GM03348 (cell line): ENCODE results near the gene TMEM171.

Experiments used
- DNase-seq: peaks from one replicate; pipeline ENCODE4 v3.0.0; 2012; ENCODE audit warnings: low spot score

The TMEM171 gene

GRCh38 chr5:73152411-73153388 lies 32.3 kb downstream of the TMEM171 start:
- no peak for DNase-seq

- no peak for DNase-seq
Measured at GRCh38 chr5:73153513-73153912, 33.1 kb downstream of the TMEM171 start.

GRCh38 chr5:73154208-73155006 lies 34.0 kb downstream of the TMEM171 start:
- DNase-seq, result no peak

- DNase-seq, result no peak
Measured at GRCh38 chr5:73155271-73156222, 35.2 kb downstream of the TMEM171 start.

- no peak for DNase-seq
Measured at GRCh38 chr5:73157414-73158303, 37.3 kb downstream of the TMEM171 start.

- DNase-seq, result no peak
Measured at GRCh38 chr5:73158313-73158712, 37.9 kb downstream of the TMEM171 start.

GRCh38 chr5:73160239-73160671 lies 39.9 kb downstream of the TMEM171 start:
- DNase-seq, result no peak

GRCh38 chr5:73170522-73170921 lies 50.1 kb downstream of the TMEM171 start:
- no peak for DNase-seq

GRCh38 chr5:73171495-73171894 lies 51.1 kb downstream of the TMEM171 start:
- no peak for DNase-seq

- DNase-seq, result no peak
Measured at GRCh38 chr5:73172951-73173350, 52.6 kb downstream of the TMEM171 start, which contains the start of gene TMEM174. TMEM174 (plus strand) TSS chr5:73173193; CDS start chr5:73173244, 51 bp downstream.

GRCh38 chr5:73174100-73174815 lies 53.9 kb downstream of the TMEM171 start:
- no peak for DNase-seq

GRCh38 chr5:73176250-73176649 lies 55.9 kb downstream of the TMEM171 start:
- DNase-seq, result no peak

GRCh38 chr5:73178265-73178664 lies 57.9 kb downstream of the TMEM171 start:
- no peak for DNase-seq

- DNase-seq, result no peak
Measured at GRCh38 chr5:73179730-73180129, 59.4 kb downstream of the TMEM171 start.

- no peak for DNase-seq
Measured at GRCh38 chr5:73180566-73180965, 60.2 kb downstream of the TMEM171 start.
